ENCODE measurements around the gene WASF3. TPM values are rescaled to one million over a fixed set of nuclear protein-coding genes. Genes with fewer than 3 reads are reported as not detected.

Gene WASF3
- total and polyA plus RNA-seq, 2 of the 13 experiments (the other 11 are each of a cell fraction or from before 2014, with no cell fraction given), result 10.4 to 17.2 TPM

DNA sequence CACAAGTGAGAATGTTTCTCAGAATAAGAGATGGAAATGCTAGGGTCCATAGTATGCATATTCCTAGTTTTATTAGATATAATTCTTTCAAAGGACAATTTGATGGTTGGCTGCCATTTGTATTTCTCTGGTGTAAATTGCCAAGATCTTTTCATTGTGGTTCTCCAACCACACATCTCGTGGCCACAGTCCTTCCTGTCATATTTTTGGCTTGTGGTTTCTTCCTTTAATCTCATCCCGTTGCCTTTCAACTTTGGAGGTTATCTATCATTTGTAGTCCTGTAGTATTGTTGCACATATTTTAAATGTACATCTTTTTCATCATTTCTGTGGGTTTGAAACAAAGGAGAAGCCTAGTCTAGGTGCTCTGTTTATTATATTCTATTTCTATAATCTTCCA is 61.2 kb downstream of the WASF3 start (continued):
- TF ChIP-seq, protein P1, sequence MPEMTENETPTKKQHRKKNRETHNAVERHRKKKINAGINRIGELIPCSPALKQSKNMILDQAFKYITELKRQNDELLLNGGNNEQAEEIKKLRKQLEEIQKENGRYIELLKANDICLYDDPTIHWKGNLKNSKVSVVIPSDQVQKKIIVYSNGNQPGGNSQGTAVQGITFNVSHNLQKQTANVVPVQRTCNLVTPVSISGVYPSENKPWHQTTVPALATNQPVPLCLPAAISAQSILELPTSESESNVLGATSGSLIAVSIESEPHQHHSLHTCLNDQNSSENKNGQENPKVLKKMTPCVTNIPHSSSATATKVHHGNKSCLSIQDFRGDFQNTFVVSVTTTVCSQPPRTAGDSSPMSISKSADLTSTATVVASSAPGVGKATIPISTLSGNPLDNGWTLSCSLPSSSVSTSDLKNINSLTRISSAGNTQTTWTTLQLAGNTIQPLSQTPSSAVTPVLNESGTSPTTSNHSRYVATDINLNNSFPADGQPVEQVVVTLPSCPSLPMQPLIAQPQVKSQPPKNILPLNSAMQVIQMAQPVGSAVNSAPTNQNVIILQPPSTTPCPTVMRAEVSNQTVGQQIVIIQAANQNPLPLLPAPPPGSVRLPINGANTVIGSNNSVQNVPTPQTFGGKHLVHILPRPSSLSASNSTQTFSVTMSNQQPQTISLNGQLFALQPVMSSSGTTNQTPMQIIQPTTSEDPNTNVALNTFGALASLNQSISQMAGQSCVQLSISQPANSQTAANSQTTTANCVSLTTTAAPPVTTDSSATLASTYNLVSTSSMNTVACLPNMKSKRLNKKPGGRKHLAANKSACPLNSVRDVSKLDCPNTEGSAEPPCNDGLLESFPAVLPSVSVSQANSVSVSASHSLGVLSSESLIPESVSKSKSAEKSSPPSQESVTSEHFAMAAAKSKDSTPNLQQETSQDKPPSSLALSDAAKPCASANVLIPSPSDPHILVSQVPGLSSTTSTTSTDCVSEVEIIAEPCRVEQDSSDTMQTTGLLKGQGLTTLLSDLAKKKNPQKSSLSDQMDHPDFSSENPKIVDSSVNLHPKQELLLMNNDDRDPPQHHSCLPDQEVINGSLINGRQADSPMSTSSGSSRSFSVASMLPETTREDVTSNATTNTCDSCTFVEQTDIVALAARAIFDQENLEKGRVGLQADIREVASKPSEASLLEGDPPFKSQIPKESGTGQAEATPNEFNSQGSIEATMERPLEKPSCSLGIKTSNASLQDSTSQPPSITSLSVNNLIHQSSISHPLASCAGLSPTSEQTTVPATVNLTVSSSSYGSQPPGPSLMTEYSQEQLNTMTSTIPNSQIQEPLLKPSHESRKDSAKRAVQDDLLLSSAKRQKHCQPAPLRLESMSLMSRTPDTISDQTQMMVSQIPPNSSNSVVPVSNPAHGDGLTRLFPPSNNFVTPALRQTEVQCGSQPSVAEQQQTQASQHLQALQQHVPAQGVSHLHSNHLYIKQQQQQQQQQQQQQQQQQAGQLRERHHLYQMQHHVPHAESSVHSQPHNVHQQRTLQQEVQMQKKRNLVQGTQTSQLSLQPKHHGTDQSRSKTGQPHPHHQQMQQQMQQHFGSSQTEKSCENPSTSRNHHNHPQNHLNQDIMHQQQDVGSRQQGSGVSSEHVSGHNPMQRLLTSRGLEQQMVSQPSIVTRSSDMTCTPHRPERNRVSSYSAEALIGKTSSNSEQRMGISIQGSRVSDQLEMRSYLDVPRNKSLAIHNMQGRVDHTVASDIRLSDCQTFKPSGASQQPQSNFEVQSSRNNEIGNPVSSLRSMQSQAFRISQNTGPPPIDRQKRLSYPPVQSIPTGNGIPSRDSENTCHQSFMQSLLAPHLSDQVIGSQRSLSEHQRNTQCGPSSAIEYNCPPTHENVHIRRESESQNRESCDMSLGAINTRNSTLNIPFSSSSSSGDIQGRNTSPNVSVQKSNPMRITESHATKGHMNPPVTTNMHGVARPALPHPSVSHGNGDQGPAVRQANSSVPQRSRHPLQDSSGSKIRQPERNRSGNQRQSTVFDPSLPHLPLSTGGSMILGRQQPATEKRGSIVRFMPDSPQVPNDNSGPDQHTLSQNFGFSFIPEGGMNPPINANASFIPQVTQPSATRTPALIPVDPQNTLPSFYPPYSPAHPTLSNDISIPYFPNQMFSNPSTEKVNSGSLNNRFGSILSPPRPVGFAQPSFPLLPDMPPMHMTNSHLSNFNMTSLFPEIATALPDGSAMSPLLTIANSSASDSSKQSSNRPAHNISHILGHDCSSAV (CRISPR knock-in tag; IDR thresholded peaks at IDR 0.05; ENCODE audit: borderline replicate concordance), result no peak

DNA sequence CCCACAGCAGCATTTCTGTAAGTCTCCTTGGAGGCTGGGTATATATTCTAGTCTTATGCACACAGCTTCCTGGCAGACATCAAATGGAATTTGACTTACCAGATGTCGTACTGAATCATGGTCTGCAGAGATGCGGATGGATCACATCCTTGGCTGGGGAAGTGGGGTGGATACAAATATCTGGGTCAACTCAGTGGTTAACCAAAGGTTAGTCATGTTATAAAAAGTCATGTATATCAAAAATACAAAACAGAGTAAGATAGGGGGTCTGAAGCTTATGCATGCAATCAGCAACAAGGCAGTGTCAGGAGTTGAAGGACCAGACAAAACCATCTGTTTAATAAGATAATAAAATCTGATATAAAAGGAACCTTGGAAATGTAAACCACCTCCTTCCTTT is 61.9 kb downstream of the WASF3 start:
- H3K9me3 ChIP-seq (ENCODE audit: low read length), result peaks cover 22% of the 10 kb centered on the region
- CTCF ChIA-PET (ENCODE audit: low intra/inter-chr PET ratio, low total read pairs), result no interaction called here
- peaks cover 0 to 4% of the 10 kb centered on the region in 2 experiments; a peak in 2 of 5 replicates for H3K36me3 ChIP-seq (replicated peaks in 1 of 2; ENCODE audit: control insufficient read depth in 1 of 2, insufficient read depth in 2 of 2, low read length in 2 of 2)
- in situ Hi-C loops (cut with HindIII; ENCODE audit: extremely low pct_ligation_motif_present, low pct_unique_long_range_greater_than_20kb), result no loop called here
- H3K4me1 ChIP-seq (ENCODE audit: insufficient read depth, low read length), result peaks cover 23% of the 10 kb centered on the region
- no peaks in the 10 kb centered on the region for H3K79me2 ChIP-seq (ENCODE audit: insufficient read depth, low read length)
- ATAC-seq, result no peak
- H4K20me1 ChIP-seq (ENCODE audit: insufficient read depth, low read length), result no peaks in the 10 kb centered on the region
- H3K4me2 ChIP-seq (ENCODE audit: low read depth, low read length), result no peak overlapping the region
- no peak overlapping the region for H2AFZ ChIP-seq (ENCODE audit: low read length)
- 47% methylated on average over 2 of the region's 2 CpGs for WGBS (ENCODE audit: low lambda C conversion rate)
- POLR2A ChIA-PET, result no interaction called here
- intact Hi-C loops (cut with micrococcal nuclease; ENCODE audit: unreplicated experiment), result no loop called here
- TF ChIP-seq, protein P2, sequence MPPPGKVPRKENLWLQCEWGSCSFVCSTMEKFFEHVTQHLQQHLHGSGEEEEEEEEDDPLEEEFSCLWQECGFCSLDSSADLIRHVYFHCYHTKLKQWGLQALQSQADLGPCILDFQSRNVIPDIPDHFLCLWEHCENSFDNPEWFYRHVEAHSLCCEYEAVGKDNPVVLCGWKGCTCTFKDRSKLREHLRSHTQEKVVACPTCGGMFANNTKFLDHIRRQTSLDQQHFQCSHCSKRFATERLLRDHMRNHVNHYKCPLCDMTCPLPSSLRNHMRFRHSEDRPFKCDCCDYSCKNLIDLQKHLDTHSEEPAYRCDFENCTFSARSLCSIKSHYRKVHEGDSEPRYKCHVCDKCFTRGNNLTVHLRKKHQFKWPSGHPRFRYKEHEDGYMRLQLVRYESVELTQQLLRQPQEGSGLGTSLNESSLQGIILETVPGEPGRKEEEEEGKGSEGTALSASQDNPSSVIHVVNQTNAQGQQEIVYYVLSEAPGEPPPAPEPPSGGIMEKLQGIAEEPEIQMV (CRISPR knock-in tag; IDR thresholded peaks at IDR 0.05; ENCODE audit: low read depth), result no peak
- no peak for TF ChIP-seq ZNF768 (CRISPR knock-in tag; IDR thresholded peaks at IDR 0.05)
- TF ChIP-seq, protein P3, sequence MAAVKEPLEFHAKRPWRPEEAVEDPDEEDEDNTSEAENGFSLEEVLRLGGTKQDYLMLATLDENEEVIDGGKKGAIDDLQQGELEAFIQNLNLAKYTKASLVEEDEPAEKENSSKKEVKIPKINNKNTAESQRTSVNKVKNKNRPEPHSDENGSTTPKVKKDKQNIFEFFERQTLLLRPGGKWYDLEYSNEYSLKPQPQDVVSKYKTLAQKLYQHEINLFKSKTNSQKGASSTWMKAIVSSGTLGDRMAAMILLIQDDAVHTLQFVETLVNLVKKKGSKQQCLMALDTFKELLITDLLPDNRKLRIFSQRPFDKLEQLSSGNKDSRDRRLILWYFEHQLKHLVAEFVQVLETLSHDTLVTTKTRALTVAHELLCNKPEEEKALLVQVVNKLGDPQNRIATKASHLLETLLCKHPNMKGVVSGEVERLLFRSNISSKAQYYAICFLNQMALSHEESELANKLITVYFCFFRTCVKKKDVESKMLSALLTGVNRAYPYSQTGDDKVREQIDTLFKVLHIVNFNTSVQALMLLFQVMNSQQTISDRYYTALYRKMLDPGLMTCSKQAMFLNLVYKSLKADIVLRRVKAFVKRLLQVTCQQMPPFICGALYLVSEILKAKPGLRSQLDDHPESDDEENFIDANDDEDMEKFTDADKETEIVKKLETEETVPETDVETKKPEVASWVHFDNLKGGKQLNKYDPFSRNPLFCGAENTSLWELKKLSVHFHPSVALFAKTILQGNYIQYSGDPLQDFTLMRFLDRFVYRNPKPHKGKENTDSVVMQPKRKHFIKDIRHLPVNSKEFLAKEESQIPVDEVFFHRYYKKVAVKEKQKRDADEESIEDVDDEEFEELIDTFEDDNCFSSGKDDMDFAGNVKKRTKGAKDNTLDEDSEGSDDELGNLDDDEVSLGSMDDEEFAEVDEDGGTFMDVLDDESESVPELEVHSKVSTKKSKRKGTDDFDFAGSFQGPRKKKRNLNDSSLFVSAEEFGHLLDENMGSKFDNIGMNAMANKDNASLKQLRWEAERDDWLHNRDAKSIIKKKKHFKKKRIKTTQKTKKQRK (IDR thresholded peaks at IDR 0.05; ENCODE audit: low read length), result no peak
- no peak for TF ChIP-seq ZNF550 (CRISPR knock-in tag; IDR thresholded peaks at IDR 0.05; ENCODE audit: borderline replicate concordance)
- TF ChIP-seq ZNF562 (CRISPR knock-in tag; IDR thresholded peaks at IDR 0.05; ENCODE audit: borderline replicate concordance), result no peak
- no peak for TF ChIP-seq KDM1A (CRISPR knock-in tag; IDR thresholded peaks at IDR 0.05)
- no TSS peak for BruUV-seq (replicated peaks)
- no peak overlapping the region for H3K4me3 ChIP-seq (replicated peaks in 1 of 3; ENCODE audit: insufficient read depth in 1 of 3, low read depth in 2 of 3, low read length in 3 of 3)
- H3K27ac ChIP-seq (ENCODE audit: extremely low read length, insufficient read depth, low read length), result no peak overlapping the region
- FAIRE-seq, result no peak
- H3K9ac ChIP-seq (ENCODE audit: insufficient read depth, low read depth, low read length), result no peak overlapping the region
- H3K27me3 ChIP-seq (ENCODE audit: control insufficient read depth in 1 of 2, insufficient read depth in 2 of 2, low read length in 2 of 2), result no peaks in the 10 kb centered on the region
- no peak for DNase-seq (ENCODE audit: low spot score)

All from HepG2 (cell line).